Astrocyte of the cerebellum (primary cell): Measurements from ENCODE around the gene ZNF678.

Experiments
- DNase-seq: peaks from one replicate; pipeline ENCODE4 v3.0.0-alpha.2; 2011; ENCODE audit warnings: low read depth
- H3K4me3 ChIP-seq: 2 replicates; pipeline ENCODE4 v1.5.1; 2011; ENCODE audit warnings: mild to moderate bottlenecking, low read depth, low read length, moderate library complexity
- in situ Hi-C: cut with HindIII; loops from 2 replicates; pipeline ENCODE4 v1.10.0; 2017; ENCODE audit warnings: low sequenced_read_pairs
- TF ChIP-seq, protein P1 (sequence below): IDR thresholded peaks from 2 replicates; pipeline ENCODE4 v1.5.1; 2012; ENCODE audit warnings: low read length, low read depth, moderate library complexity, mild to moderate bottlenecking; ENCODE audit errors: missing control alignments

Gene ZNF678

GRCh38 chr1:227541129-227541528, 22.2 kb upstream of the ZNF678 start:
- no peak overlapping the region for H3K4me3 ChIP-seq
- TF ChIP-seq, protein P1, sequence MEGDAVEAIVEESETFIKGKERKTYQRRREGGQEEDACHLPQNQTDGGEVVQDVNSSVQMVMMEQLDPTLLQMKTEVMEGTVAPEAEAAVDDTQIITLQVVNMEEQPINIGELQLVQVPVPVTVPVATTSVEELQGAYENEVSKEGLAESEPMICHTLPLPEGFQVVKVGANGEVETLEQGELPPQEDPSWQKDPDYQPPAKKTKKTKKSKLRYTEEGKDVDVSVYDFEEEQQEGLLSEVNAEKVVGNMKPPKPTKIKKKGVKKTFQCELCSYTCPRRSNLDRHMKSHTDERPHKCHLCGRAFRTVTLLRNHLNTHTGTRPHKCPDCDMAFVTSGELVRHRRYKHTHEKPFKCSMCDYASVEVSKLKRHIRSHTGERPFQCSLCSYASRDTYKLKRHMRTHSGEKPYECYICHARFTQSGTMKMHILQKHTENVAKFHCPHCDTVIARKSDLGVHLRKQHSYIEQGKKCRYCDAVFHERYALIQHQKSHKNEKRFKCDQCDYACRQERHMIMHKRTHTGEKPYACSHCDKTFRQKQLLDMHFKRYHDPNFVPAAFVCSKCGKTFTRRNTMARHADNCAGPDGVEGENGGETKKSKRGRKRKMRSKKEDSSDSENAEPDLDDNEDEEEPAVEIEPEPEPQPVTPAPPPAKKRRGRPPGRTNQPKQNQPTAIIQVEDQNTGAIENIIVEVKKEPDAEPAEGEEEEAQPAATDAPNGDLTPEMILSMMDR: no peak

GRCh38 chr1:227541796-227542152, 21.6 kb upstream of the ZNF678 start:
- H3K4me3 ChIP-seq: peak overlapping the region; percentile 56
- no peak for DNase-seq
- in situ Hi-C loops: no loop called here
- TF ChIP-seq, protein P1: no peak

More at GRCh38 chr1:227541129-227541528, 22.2 kb upstream of the ZNF678 start:
- in situ Hi-C loops: no loop called here
- DNase-seq: no peak

DNA sequence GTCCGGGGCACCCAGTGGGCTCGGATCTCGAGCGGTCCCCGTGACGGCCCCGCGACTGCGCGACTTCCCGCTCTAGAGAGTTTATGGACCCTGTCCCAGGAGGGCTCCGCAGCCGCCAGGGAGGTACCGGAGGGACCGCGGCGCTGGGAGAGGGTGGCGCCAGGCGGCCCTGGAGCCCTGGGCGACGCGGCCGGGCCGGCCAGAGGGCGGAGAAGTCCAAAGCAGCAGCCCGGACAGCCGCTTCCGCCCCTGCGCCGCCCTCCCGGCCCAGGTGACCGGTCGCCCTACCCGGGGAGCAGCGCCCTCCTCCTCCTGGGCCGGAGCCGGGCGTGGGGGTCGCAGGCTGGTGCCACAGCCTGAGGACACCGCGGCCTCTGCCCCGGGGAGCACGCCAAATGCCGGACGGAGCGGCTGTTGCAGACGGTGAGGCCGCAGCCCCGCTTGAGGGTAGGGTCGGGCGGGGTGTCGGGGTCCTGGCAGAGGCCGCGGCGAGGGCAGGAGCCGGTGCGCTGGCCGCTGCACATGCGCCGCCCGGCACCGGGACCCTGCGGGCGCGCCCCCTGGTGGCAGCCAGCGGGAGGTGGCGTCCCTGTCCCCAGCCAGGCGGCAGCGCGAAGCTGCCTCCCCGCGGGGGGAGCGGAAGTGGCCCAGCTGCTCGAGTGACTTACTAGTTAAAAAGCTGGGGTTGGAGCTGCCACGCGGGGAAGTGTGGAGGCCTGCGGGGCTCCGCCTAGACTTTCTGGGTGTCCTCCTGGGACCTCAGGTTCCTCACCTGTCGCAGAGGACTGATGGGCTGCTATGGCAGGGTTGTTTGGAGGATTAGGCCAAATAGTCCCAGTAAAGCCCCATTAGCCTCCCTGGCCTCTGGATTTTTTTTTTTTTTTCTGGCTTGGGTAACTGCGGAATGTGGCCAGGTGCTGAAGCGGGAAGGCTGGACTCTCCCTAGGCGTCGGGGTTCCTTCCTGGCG, 20.9 kb upstream of the ZNF678 start:
- in situ Hi-C loops: no loop called here
- TF ChIP-seq, protein P1: peak; percentile 72
- H3K4me3 ChIP-seq: peak overlapping the region; percentile 56
- peak; percentile 6 for DNase-seq

GRCh38 chr1:227543283-227544066, 19.9 kb upstream of the ZNF678 start:
- in situ Hi-C loops: no loop called here
- no peak overlapping the region for H3K4me3 ChIP-seq
- TF ChIP-seq, protein P1: no peak
- DNase-seq: no peak

DNA sequence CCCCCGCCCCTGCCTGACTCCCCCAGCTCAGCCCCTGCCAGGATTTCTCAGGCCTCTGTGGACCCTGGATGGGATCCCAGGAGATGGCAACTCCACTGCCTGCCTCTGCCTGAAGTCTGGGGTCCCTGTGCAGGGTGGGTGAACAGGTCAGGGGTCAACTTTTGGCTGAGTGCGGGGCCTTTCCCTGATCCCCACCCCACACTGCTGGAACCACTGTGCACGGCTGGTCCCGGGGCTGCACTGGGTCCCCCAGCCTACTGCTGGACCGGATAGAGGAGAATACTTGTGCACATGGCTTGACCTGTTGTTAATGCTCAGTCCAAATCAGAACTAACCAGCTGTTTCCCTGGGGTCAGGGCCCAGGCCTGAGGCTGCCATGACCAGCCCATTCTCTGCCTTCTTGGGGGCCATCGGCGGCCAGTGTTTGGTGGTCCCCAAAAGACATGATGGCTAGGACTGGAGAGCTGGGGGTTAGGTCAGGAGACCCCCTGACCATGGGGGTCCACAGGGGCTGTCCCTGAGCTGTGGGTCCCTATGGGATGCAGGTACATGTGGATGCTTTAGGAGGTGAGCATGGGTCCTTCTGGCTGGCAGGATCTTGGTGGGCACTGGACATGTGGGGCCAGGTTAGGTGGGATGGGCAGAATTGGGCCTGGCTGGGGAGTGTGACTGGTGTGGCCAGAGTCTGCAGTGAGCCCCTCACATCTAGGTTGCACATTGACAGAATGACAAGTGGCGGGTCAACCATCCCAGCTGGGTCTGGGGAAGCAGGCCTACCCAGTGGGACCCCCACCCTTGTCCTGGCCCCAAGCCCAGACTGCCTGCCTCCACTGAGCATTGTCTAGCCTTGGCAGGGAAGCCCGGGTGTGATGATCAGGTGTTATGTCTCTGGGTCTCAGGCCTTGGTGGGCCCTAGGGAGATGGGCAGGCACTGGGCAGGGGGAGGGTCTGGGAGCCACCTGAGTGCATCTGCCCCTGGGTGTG, 19.0 kb upstream of the ZNF678 start:
- no peak for DNase-seq
- in situ Hi-C loops: no loop called here
- TF ChIP-seq, protein P1: no peak

More for the DNA sequence above, 19.0 kb upstream of the ZNF678 start:
- H3K4me3 ChIP-seq: no peak overlapping the region
